Endothelial cell of umbilical vein (primary cell): ENCODE data around the gene DNAH9. TPM values are rescaled to one million over a fixed set of nuclear protein-coding genes. Genes with fewer than 3 reads are reported as not detected.

Source experiments
- BruUV-seq: library from RNA; stranded (reverse); fragments of 400-500 nt; replicated peaks from 2 replicates; lab custom pipeline; 2021; lab: Mats Ljungman, UMichigan
- CTCF ChIA-PET: fragments of 300-600, 350-600 bp; sonication (Branson Sonifier 250); formaldehyde crosslinking; loops from one replicate; lab custom pipeline; 2021; ENCODE audit warnings: antibody characterized with exemption, inconsistent platforms; lab: Charles Lee
- POLR2A ChIA-PET: fragments of 300-600, 350-600 bp; sonication (Branson Sonifier 250); formaldehyde crosslinking; loops from one replicate; lab custom pipeline; 2021; ENCODE audit warnings: antibody characterized with exemption, inconsistent platforms; lab: Charles Lee
- DNase-seq: peaks from one replicate; pipeline ENCODE4 v3.0.0-alpha.2; 2011; ENCODE audit warnings: low read depth, low spot score
- FAIRE-seq: peaks from 2 replicates; lab custom pipeline; 2011; peaks lifted over from hg19 to GRCh38; lab: Jason Lieb, UNC
- H2AFZ ChIP-seq: 2 replicates; pipeline ENCODE4 v1.6.0; 2012; ENCODE audit warnings: low read depth, low read length, control low read depth, inconsistent platforms
- H3K27ac ChIP-seq: 2 replicates; pipeline ENCODE4 v1.5.1; 2011; ENCODE audit warnings: low read depth, mild to moderate bottlenecking, control low read depth, low read length, moderate library complexity; ENCODE audit not compliant: insufficient read depth
- H3K27me3 ChIP-seq, 2 experiments: 2 replicates each; pipeline versions ENCODE4 v1.6.0 to v1.6.1; 2011; ENCODE audit warnings: low read length in 2 of 2, mixed read lengths in 1 of 2; ENCODE audit not compliant: control insufficient read depth in 2 of 2, insufficient read depth in 2 of 2
- H3K36me3 ChIP-seq, 2 experiments: 2 replicates in 1 of 2; 3 replicates in 1 of 2; pipeline ENCODE4 v1.5.1; 2011; ENCODE audit warnings: low read length in 2 of 2, mild to moderate bottlenecking in 1 of 2, moderate library complexity in 1 of 2; ENCODE audit not compliant: control insufficient read depth in 2 of 2, insufficient read depth in 2 of 2; ENCODE audit errors: extremely low read depth in 1 of 2
- H3K4me1 ChIP-seq: 3 replicates; pipeline ENCODE4 v1.5.1; 2011; ENCODE audit warnings: mild to moderate bottlenecking, low read length; ENCODE audit not compliant: control insufficient read depth, insufficient read depth; ENCODE audit errors: extremely low read depth
- H3K4me2 ChIP-seq: 2 replicates; pipeline ENCODE4 v1.6.1; 2011; ENCODE audit warnings: low read length, control low read depth, mixed read lengths; ENCODE audit not compliant: insufficient read depth
- H3K4me3 ChIP-seq, 3 experiments: fragments of 200-600 bp in 1 of 3; sonication (generic), shearing (Covaris generic) in 1 of 3; replicated peaks in 1 of 3; 2 replicates each; pipeline ENCODE4 v1.5.1; 2011 to 2016; ENCODE audit warnings: control low read depth in 3 of 3, low read length in 3 of 3, mild to moderate bottlenecking in 2 of 3, inconsistent platforms in 1 of 3, low read depth in 1 of 3, moderate library complexity in 1 of 3; ENCODE audit not compliant: insufficient read depth in 1 of 3
- H3K79me2 ChIP-seq: 2 replicates; pipeline ENCODE4 v1.6.0; 2012; ENCODE audit warnings: low read length, inconsistent platforms; ENCODE audit not compliant: control insufficient read depth, insufficient read depth
- H3K9ac ChIP-seq: replicated peaks from 2 replicates; pipeline ENCODE3; 2011; ENCODE audit warnings: low read length, control low read depth; ENCODE audit not compliant: insufficient read depth; ENCODE audit errors: extremely low read depth
- H3K9me1 ChIP-seq: replicated peaks from 3 replicates; pipeline ENCODE4 v1.6.0; 2011; ENCODE audit warnings: mild to moderate bottlenecking, low read length; ENCODE audit not compliant: control insufficient read depth, insufficient read depth; ENCODE audit errors: extremely low read depth
- H3K9me3 ChIP-seq: replicated peaks from 2 replicates; pipeline ENCODE4 v1.5.1; 2012; ENCODE audit warnings: low read length, inconsistent platforms; ENCODE audit not compliant: control insufficient read depth, insufficient read depth
- H4K20me1 ChIP-seq: replicated peaks from 2 replicates; pipeline ENCODE3; 2011; ENCODE audit warnings: mild to moderate bottlenecking, low read length; ENCODE audit not compliant: control insufficient read depth, insufficient read depth; ENCODE audit errors: extremely low read depth
- CTCF ChIP-seq, 2 donors: IDR thresholded peaks; 1 replicate in 1 of 2; 2 replicates in 1 of 2; pipeline ENCODE4 v1.5.1; 2011; ENCODE audit warnings: low read length in 2 of 2, mild to moderate bottlenecking in 2 of 2, moderate library complexity in 2 of 2, control low read depth in 1 of 2, inconsistent platforms in 1 of 2, low read depth in 1 of 2; ENCODE audit not compliant: insufficient read depth in 1 of 2; ENCODE audit errors: extremely low read depth in 1 of 2
- EZH2 ChIP-seq: IDR thresholded peaks from 2 replicates; pipeline ENCODE4 v1.6.1; 2012; ENCODE audit warnings: borderline replicate concordance, low read depth, mild to moderate bottlenecking, moderate library complexity, low read length, inconsistent platforms; ENCODE audit not compliant: severe bottlenecking
- FOS ChIP-seq: IDR thresholded peaks from 2 replicates; pipeline ENCODE4 v1.6.1; 2011; ENCODE audit warnings: mild to moderate bottlenecking, low read length, moderate library complexity, borderline replicate concordance; ENCODE audit not compliant: insufficient read depth
- GATA2 ChIP-seq: IDR thresholded peaks from 2 replicates; pipeline ENCODE4 v1.7.0; 2011; ENCODE audit warnings: low read depth, mild to moderate bottlenecking, moderate library complexity, mixed read lengths, low read length; ENCODE audit not compliant: insufficient read length, insufficient read depth
- JUN ChIP-seq: IDR thresholded peaks from 2 replicates; pipeline ENCODE4 v1.6.1; 2011; ENCODE audit warnings: borderline replicate concordance, low read depth; ENCODE audit not compliant: insufficient read length, insufficient read depth
- MAX ChIP-seq: IDR thresholded peaks from 2 replicates; pipeline ENCODE4 v1.6.1; 2011; ENCODE audit not compliant: insufficient read depth, insufficient read length
- MYC ChIP-seq: IDR thresholded peaks from one replicate; pipeline ENCODE4 v1.6.1; 2011; ENCODE audit warnings: mild to moderate bottlenecking, low read depth, low read length
- POLR2A ChIP-seq: IDR thresholded peaks from 2 replicates; pipeline ENCODE4 v1.6.1; 2012; ENCODE audit warnings: low read depth, mild to moderate bottlenecking, control low read depth, low read length
- POLR2AphosphoS5 ChIP-seq: IDR thresholded peaks from 2 replicates; pipeline ENCODE4 v1.6.1; 2012; ENCODE audit warnings: low read depth, mild to moderate bottlenecking, control low read depth, low read length, moderate library complexity; ENCODE audit not compliant: insufficient read depth
- dilution Hi-C: fragments of 300-500 bp; cut with MboI; formaldehyde crosslinking; loops from one replicate; pipeline ENCODE4 v1.15.0; 2019; ENCODE audit warnings: low sequenced_read_pairs; ENCODE audit not compliant: extremely low pct_ligation_motif_present
- intact Hi-C: fragments of 100-400 bp; cut with micrococcal nuclease; formaldehyde crosslinking; loops from one replicate; pipeline ENCODE4 v1.10.0; 2022
- polyA plus RNA-seq, 4 experiments: library from polyadenylated mRNA; depleted of rRNA in 3 of 4; stranded (reverse) in 3 of 4; unstranded in 1 of 4; fragments of >200 nt; gene quantifications; 2 replicates each; pipeline versions ENCODE4 v1.2.1 to v1.2.3, GENCODE V29; 2011 to 2012; ENCODE audit warnings: missing spikeins in 1 of 4
- total RNA-seq: library from RNA; stranded (reverse); gene quantifications from 2 replicates; pipeline ENCODE4 v1.2.3, GENCODE V29; 2021

Gene DNAH9
- total and polyA plus RNA-seq, 2 donors (not counting 3 experiments of a cell fraction or from before 2014, with no cell fraction given): not detected

- H3K9me1 ChIP-seq: no peaks in the 10 kb centered on the region
- H3K4me2 ChIP-seq: no peak overlapping the region
- no peak overlapping the region for H3K9ac ChIP-seq
- no peak overlapping the region for H3K27ac ChIP-seq
- H3K36me3 ChIP-seq: no peaks in the 10 kb centered on the region
- H3K27me3 ChIP-seq: no peaks in the 10 kb centered on the region
- ChIA-PET POLR2A (no interaction called here), CTCF (no interaction called here)
- intact Hi-C loops: no loop called here
- H3K9me3 ChIP-seq: peaks cover 3% of the 10 kb centered on the region
- H3K4me1 ChIP-seq: no peaks in the 10 kb centered on the region
- no peak overlapping the region for H2AFZ ChIP-seq
- dilution Hi-C loops: no loop called here
- no peak for TF ChIP-seq POLR2AphosphoS5
- no peak for TF ChIP-seq CTCF (IDR thresholded peaks at IDR 0.05; ENCODE audit: extremely low read depth in 1 of 2, insufficient read depth in 1 of 2, low read depth in 1 of 2, low read length in 2 of 2)
- no peak for TF ChIP-seq FOS
- TF ChIP-seq MAX: no peak
- TF ChIP-seq GATA2: no peak
- TF ChIP-seq JUN: no peak
- no peak for TF ChIP-seq EZH2
- no peak for TF ChIP-seq MYC
- no peak for TF ChIP-seq POLR2A
- no peak overlapping the region for H3K4me3 ChIP-seq
- no peaks in the 10 kb centered on the region for H4K20me1 ChIP-seq
- BruUV-seq: no TSS peak
- FAIRE-seq: no peak
- no peak for DNase-seq
- no peaks in the 10 kb centered on the region for H3K79me2 ChIP-seq
Observed at GRCh38 chr17:11610999-11611566, 12.8 kb downstream of the DNAH9 start.
